DMS 273 treated with DMSO at 0.1 percent for 48 hours (cell line): ENCODE measurements around the gene TAF11L7.
"Not testable (repeated sequence)": the region's sequence is repeated elsewhere in the genome, so short reads cannot be mapped to it uniquely, and the experiment has no call there.

ENCODE experiments used
- DNase-seq: peaks from one replicate; lab custom pipeline; 2025; lab: John Stamatoyannopoulos, UW

The TAF11L7 gene

DNA sequence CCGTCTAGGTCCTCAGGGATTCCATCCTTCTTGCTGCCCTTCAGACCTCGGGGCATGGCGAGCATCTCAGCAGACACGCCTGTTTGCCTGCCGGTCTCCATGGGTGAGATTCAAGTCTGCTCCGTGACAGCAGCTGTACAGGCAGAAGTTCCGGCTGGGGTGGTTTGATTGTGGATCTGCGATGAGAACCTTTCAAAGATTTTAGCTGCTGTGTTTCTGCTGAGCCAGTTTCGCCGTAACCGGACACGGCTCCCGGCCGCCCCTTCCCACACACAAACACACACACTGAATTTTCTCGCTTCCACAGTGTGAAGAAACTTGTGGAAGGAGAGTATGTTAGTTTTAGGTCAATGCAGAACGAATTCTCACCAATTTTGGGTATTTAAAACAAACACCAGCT lies at the start of gene TAF11L7:
TSS of gene TAF11L7 (minus strand) at position 101 of the 400 bp plus-strand sequence.
- DNase-seq: not testable (repeated sequence)

DNA sequence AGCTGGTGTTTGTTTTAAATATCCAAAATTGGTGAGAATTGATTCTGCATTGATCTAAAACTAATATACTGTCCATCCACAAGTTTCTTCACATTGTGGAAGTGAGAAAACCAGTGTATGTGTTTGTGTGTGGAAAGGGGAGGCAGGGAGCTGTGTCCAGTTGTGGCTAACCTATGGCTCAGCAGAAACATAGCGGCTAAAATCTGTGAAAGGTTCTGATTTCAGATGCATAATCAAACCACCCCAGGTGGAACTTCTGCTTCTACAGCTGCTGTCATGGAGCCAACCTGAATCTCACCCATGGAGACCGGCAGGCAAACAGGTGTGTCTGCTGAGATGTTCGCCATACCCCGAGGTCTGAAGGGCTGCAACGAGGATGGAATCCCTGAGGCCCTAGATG lies 48.6 kb upstream of the TAF11L7 start, which contains the start of gene TAF11L14:
TSS of gene TAF11L14 (plus strand) at position 301 of the 400 bp plus-strand sequence.
- no peak for DNase-seq

GRCh38 chr5:17631788-17632187 lies 46.2 kb upstream of the TAF11L7 start, which contains the start of gene TAF11L13:
Gene TAF11L13, plus strand, starts transcription at chr5:17632088.
- not testable (repeated sequence) for DNase-seq

DNA sequence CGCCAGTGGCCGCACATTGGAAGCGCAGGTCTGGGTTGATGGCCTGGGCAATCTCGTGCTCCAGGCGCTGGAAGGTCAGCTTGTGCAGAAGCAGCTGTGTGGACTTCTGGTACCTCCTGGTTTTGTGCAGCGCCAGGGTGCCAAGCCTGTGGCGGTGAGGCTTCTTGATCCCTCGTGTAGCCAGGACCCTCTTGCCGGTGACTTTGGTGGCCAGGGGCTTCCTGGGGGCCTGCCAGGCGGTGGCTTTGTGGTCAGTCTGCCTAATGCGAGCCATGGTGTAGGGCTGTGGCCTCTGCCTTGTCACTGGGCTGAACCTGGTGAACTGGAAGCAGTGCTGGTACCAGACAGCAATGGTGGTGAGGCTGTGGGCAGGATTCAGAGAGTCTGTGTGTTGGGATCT lies 40.1 kb upstream of the TAF11L7 start:
- no peak for DNase-seq

DNA sequence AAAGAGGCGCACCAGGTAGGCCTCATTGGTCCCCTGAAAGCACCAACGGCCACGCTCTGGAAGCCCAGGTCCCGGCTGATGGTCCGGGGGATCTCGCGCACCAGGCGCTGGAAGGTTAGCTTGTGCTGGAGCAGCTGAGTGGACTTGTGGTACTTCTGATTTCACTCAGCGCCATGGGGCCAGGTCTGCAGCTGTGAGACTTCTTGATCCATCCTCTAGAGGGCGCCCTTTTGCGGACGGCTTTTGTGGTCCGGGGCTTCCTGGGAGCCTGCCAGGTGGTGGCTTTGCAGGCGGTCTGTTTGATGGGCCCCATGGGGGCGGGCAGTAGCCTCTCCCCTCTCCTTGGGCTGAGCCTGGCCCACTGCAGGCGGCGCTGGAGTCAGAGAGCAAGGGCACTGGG lies 35.1 kb upstream of the TAF11L7 start:
- no peak for DNase-seq

DNA sequence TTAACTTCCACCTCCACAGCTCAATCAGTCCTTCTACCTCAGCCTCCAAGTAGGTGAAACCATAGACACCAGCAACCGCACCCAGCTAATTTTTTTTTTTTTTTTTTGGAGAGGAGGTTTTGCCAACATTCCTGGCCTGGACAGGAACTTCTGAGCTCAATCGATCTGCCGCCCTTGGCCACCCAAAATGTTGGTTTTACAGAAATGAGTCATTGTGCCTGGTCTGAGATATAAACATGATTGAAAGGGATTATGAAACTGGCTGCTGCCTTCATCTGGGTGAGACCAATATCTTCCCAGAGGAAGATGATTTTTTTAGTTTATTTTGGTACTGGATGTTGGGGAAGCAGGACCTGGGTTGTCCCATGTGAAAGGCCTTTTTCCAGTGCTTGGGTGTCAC lies 33.8 kb upstream of the TAF11L7 start:
- DNase-seq: no peak

GRCh38 chr5:17614872-17615605 lies 29.5 kb upstream of the TAF11L7 start:
- DNase-seq: no peak

GRCh38 chr5:17610092-17610491 lies 24.5 kb upstream of the TAF11L7 start, which contains the start of gene TAF11L12:
Gene TAF11L12, plus strand, starts transcription at chr5:17610392.
- not testable (repeated sequence) for DNase-seq

DNA sequence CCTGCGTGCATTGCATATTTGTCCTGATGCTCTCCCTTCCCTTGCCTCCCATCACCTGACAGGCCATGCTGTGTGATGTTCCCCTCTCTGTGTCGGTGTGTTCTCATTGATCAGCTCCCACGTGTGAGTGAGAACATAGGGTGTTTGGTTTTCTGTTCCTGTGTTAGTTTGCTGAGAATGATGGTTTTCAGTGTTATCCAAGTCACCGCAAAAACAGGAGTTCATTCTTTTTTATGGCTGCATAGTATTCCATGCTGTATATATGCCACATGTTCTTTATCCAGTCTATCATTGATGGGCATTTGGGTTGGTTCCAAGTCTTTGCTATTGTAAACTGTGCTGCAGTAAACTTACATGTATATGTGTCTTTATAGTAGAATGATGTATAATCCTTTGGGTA lies 21.9 kb upstream of the TAF11L7 start:
- not testable (repeated sequence) for DNase-seq

- no peak for DNase-seq
Measured at GRCh38 chr5:17604951-17605350, 19.4 kb upstream of the TAF11L7 start.

GRCh38 chr5:17603880-17604279 lies 18.3 kb upstream of the TAF11L7 start, which contains the start of gene TAF11L11:
Gene TAF11L11, plus strand, starts transcription at chr5:17604183.
- DNase-seq: not testable (repeated sequence)

DNA sequence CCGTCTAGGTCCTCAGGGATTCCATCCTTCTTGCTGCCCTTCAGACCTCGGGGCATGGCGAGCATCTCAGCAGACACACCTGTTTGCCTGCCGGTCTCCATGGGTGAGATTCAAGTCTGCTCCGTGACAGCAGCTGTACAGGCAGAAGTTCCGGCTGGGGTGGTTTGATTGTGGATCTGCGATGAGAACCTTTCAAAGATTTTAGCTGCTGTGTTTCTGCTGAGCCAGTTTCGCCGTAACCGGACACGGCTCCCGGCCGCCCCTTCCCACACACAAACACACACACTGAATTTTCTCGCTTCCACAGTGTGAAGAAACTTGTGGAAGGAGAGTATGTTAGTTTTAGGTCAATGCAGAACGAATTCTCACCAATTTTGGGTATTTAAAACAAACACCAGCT lies 12.2 kb upstream of the TAF11L7 start, which contains the start of gene TAF11L10:
TSS of gene TAF11L10 (minus strand) at position 101 of the 400 bp plus-strand sequence.
- not testable (repeated sequence) for DNase-seq

DNA sequence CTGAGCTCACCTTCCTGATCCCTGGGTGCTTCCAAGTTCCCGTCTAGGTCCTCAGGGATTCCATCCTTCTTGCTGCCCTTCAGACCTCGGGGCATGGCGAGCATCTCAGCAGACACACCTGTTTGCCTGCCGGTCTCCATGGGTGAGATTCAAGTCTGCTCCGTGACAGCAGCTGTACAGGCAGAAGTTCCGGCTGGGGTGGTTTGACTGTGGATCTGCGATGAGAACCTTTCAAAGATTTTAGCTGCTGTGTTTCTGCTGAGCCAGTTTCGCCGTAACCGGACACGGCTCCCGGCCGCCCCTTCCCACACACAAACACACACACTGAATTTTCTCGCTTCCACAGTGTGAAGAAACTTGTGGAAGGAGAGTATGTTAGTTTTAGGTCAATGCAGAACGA lies 8.7 kb upstream of the TAF11L7 start, which contains the start of gene TAF11L9:
TSS of gene TAF11L9 (minus strand) at position 140 of the 400 bp plus-strand sequence.
- DNase-seq: not testable (repeated sequence)

GRCh38 chr5:17590860-17591259 lies 5.3 kb upstream of the TAF11L7 start, which contains the start of gene TAF11L8:
Gene TAF11L8, minus strand, starts transcription at chr5:17590960.
- DNase-seq: not testable (repeated sequence)
